HFFc6 (cell line): ENCODE results near the gene SORCS3. TPM values are rescaled to one million over a fixed set of nuclear protein-coding genes. Genes with fewer than 3 reads are reported as not detected.

ENCODE experiments used
- DNase-seq: peaks from one replicate; pipeline ENCODE4 v3.0.0-alpha.2; 2018
- H3K27ac Mint-ChIP-seq: 2 replicates; pipeline ENCODE4 v1.8.0; 2020; ENCODE audit warnings: mild to moderate bottlenecking, mixed read lengths
- H3K27me3 Mint-ChIP-seq: 2 replicates; pipeline ENCODE4 v1.8.0; 2021; ENCODE audit warnings: mild to moderate bottlenecking, moderate library complexity, mixed read lengths; ENCODE audit not compliant: insufficient read depth
- H3K36me3 Mint-ChIP-seq: 2 replicates; pipeline ENCODE4 v1.8.0; 2021; ENCODE audit warnings: low read depth, mixed read lengths
- H3K4me1 Mint-ChIP-seq: 2 replicates; pipeline ENCODE4 v1.8.0; 2020; ENCODE audit warnings: low read depth, mixed read lengths
- H3K4me3 Mint-ChIP-seq: 2 replicates; pipeline ENCODE4 v1.8.0; 2020; ENCODE audit warnings: mild to moderate bottlenecking, moderate library complexity, mixed read lengths
- H3K9me3 Mint-ChIP-seq: 2 replicates; pipeline ENCODE4 v1.8.0; 2020; ENCODE audit warnings: mild to moderate bottlenecking, mixed read lengths
- CTCF ChIP-seq: fragments of 200-600 bp; sonication (generic); IDR thresholded peaks from 2 replicates; pipeline ENCODE4 v1.5.0; 2021; ENCODE audit warnings: antibody characterized with exemption, mild to moderate bottlenecking
- total RNA-seq, 6 experiments: library from RNA; stranded (reverse); fragmentation: NEBNext Ultra II Directional; extraction: Animal tissue kit (Norgen Biotek cat#: 25700); gene quantifications; 2 replicates in 1 of 6; 3 replicates in 5 of 6; pipeline ENCODE4 v1.2.3, GENCODE V29; 2021

Gene SORCS3
- total RNA-seq, 6 experiments from 2014 or later, result not detected

GRCh38 chr10:104735757-104736391, 94.8 kb downstream of the SORCS3 start:
- DNase-seq, result no peak
- Mint-ChIP-seq H3K4me1 (no peaks in the 10 kb centered on the region), H3K36me3 (0 out of 2 replicates have a peak, but pooled peaks cover 3% of the 10 kb centered on the region), H3K27me3 (no peaks in the 10 kb centered on the region), H3K27ac (no peak overlapping the region), H3K9me3 (peaks cover 13% of the 10 kb centered on the region), H3K4me3 (no peak overlapping the region)
- no peak for TF ChIP-seq CTCF

GRCh38 chr10:104741127-104741526, 100.0 kb downstream of the SORCS3 start:
- no peaks in the 10 kb centered on the region for H3K27me3 Mint-ChIP-seq
- H3K4me1 Mint-ChIP-seq, result no peaks in the 10 kb centered on the region
- H3K36me3 Mint-ChIP-seq, result 0 out of 2 replicates have a peak, but pooled peaks cover 3% of the 10 kb centered on the region
- TF ChIP-seq CTCF, result no peak
- DNase-seq, result no peak
- H3K4me3 Mint-ChIP-seq, result no peak overlapping the region
- no peak overlapping the region for H3K27ac Mint-ChIP-seq
- peaks cover 33% of the 10 kb centered on the region for H3K9me3 Mint-ChIP-seq

GRCh38 chr10:104744052-104744451, 103.0 kb downstream of the SORCS3 start:
- no peaks in the 10 kb centered on the region for H3K27me3 Mint-ChIP-seq
- TF ChIP-seq CTCF, result no peak
- H3K4me3 Mint-ChIP-seq, result no peak overlapping the region
- H3K4me1 Mint-ChIP-seq, result no peaks in the 10 kb centered on the region
- H3K9me3 Mint-ChIP-seq, result peaks cover 39% of the 10 kb centered on the region
- no peak for DNase-seq
- no peak overlapping the region for H3K27ac Mint-ChIP-seq
- H3K36me3 Mint-ChIP-seq, result 0 out of 2 replicates have a peak, but pooled peaks cover 3% of the 10 kb centered on the region

GRCh38 chr10:104750291-104750690, 109.2 kb downstream of the SORCS3 start:
- DNase-seq, result no peak
- no peaks in the 10 kb centered on the region for H3K27me3 Mint-ChIP-seq
- no peaks in the 10 kb centered on the region for H3K36me3 Mint-ChIP-seq
- no peak for TF ChIP-seq CTCF
- no peak overlapping the region for H3K4me3 Mint-ChIP-seq
- H3K4me1 Mint-ChIP-seq, result no peaks in the 10 kb centered on the region
- H3K9me3 Mint-ChIP-seq, result peaks cover 20% of the 10 kb centered on the region
- no peak overlapping the region for H3K27ac Mint-ChIP-seq

- Mint-ChIP-seq H3K4me3 (no peak overlapping the region), H3K4me1 (no peaks in the 10 kb centered on the region), H3K9me3 (peaks cover 34% of the 10 kb centered on the region), H3K36me3 (no peaks in the 10 kb centered on the region), H3K27ac (no peak overlapping the region), H3K27me3 (no peaks in the 10 kb centered on the region; the same call in 1 of the 2 replicates)
- no peak for TF ChIP-seq CTCF
- no peak for DNase-seq
These were observed 121.7 kb downstream of the SORCS3 start for GRCh38 chr10:104762793-104763192.
